Measurements from ENCODE around the gene AEBP1.

AEBP1 gene

DNA sequence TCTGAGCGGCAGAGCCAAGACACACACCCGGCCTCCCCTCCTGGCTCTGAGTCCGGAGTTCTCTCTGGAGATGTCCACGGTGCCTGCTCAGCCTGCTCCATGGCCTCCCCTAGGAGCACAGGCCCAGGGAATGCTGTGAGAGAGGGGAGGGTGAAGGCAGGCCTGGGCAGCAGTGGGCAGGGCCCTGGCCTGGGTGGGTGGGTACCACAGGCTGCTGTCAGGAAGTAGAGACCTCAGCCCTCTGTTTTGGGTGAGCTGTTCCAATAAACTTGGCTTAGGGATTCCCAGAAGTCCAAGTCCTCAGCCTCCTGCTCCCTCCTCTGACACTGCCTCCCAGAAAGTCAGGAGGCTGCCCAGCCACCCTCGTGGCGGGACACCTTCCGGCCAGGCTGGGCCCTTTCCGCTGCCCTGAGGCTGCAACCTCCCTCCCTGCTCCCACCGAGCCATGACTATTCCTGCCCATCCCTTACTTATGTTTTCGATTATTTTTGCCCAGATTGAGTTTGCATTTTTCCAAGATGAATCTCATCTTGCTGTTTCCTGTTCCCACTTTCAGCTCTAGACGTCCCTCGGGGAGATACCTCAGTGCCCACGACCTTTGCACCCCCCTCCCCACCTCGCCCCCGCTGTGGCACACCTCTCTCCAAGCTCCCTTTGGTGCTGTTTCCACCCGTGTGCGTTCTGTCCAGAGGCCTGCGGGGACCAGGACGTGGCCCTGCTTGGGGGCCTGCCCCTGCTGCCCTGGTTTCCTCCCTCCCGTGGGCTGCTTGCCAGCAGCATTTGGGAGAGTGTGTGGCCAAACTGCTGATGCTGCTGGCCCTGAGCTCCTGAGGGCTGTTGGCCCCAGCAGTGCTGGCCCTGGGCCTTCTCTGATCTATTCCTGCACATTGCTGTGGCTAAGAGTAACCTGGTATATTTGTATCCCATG, 16.0 kb upstream of the AEBP1 start:
- DNase-seq: no peak

- DNase-seq: no peak
These were observed 11.0 kb upstream of the AEBP1 start for GRCh38 chr7:44093102-44093641.

DNA sequence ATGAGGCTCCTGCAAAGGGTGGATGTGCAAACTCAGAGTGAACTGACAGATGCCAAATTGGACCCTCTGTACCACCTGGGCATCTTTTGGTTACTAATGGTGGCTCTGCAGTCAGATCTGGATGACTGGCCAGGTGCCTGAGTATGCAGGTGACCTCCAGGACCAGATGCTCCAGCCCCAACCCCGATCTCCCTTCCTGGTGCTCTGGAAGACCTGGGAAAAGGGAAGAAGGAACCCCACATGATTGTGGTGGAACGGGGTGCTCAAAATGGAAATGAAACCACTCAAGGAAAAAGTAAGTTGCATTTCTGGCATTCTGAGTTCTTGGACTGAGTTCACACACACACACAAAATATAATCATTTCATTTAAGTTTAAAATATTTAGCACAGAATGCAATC, 9.8 kb upstream of the AEBP1 start:
- DNase-seq: peak; percentile 15

GRCh38 chr7:44094883-44095592, 9.1 kb upstream of the AEBP1 start:
- DNase-seq: no peak

DNA sequence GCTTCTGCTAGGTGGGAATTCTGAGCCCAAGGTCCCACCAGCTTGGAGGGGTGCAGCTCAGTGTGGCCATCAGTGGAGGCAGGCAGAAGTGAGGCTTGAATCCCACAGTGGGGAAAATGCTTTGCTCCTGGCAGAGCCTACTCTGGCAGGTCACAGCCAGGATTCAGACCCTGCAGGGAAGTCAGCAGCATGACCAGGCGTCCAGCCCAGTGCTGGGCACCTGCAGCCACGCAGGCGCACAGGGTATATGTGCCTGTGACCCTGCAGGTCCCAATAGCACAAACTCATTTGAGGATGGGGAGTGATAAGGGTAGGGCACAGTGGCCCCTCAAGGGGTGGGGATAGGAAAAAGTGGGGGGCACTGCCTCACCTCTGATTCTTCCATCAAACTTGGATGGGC, 8.4 kb upstream of the AEBP1 start:
- DNase-seq: no peak

DNA sequence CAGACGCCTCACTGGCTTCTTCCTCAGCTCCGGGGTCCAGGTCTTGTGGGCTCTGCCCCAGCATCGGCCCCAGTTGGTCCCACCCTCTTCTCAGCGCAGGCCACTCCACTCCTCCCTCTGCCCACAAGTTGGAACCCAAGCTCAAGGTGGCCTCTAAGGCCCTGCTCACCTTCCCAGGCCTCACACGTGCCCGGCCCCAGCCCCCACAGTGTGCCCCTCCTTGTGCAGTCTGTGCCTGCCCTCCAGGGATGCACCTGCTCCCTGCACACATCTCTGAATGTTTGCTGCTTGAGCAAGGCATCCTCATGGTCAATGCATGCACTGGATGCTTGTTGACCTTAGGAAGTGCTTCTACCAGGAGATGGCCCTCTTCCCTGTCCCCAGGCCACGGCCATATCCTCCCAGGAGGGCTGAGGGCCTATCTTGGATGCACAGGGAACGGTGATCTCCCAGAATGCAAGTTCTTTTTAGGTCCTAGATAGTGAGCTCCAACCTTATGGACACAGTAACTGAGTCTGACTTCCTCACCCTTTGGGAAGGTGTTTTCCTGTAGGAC, 7.7 kb upstream of the AEBP1 start:
- no peak for DNase-seq

- no peak for DNase-seq
These were observed 6.8 kb upstream of the AEBP1 start for GRCh38 chr7:44097064-44097932.

DNA sequence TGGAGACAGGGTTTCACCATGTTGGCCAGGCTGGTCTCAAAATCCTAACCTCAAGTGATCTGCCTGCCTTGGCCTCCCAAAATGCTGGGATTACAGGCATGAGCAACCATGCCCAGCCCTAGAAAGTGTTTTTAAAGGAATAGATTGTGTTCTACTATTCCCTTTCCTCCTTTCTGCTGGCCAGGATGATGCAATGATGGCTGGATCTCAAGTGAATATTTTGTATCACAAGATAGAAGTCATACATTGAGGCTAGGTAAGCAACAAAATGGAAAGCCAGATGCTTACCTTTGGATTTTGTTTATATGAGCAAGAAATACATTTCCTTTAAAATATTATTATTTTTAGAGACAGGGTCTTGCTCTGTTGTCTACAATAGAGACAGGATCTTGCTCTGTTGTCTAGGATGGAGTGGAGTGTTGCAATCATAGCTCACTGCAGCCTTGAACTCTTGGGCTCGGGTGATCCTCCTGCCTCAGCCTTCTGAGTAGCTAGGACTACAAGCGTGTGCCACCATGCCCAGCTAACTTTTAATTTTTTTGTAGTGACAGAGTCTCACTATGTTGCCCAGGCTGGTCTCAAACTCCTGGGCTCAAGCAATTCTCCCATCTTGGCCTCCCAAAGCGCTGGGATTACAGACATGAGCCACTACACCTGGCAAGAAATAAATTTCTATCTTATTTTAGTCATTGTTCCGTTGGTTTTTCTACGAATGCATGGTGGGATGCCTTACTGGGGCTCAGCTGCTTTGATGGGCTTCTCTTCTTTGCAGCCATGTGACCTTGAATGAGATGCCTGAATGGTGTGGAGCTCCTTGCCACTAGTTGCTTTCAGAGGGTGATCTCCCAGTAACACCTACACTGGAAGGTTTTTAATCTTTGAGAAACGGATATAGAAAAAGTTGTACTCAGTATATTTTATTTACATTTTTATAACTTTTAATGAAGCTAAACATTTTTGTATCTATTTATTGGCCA, 5.8 kb upstream of the AEBP1 start:
- DNase-seq: no peak

DNA sequence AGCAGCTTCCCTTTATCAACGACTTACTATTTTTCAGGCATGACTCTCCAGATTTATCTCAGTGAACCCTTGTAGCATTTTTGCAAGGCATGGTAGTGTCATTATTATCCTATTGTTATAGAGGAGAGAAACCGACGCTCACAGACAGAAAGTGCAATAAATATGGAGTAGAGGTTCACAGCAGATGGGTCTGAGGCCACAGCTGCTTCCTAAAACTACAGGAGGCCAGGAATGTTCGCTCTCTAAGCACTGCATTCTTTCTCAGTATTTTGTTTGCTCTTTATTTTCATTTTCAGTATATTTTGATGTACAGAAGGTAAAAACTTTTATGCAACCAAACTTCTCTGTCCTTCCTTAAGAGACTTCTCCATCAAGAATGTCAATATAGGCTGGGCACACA, 4.5 kb upstream of the AEBP1 start:
- no peak for DNase-seq

- no peak for DNase-seq
These were observed 3.5 kb upstream of the AEBP1 start for GRCh38 chr7:44100458-44101302.

DNA sequence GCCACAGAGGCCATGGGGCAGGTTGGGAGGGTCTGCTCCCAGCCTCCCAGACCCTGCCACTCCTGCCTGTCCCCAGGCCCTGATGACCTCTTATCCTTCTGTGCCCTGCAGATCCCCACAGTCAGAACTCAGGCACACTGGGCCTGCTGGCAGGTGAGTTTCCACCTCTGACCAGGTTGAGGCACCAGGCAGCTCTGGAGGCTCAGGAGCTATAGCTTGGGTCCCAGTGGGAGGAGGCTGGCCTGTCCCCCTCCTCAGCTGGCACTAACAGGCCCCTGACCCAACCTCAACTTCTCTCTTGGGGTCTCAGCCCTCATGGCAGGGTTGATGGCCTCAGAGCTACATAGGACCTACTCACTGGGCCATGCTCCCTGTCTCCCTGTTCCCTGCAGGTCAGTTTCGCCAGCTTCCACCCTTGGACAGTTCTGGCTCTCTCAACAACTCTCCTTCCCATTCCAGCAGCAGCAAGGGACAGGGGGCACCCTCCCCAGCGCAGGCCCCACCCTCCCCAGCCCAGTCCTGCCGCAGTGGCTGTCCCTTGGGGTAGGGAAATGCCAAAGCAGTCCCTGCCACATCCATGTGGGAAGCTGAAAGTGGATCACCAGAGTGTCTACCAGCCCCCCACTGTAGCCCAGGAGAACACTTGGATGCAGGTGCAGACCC, 2.7 kb upstream of the AEBP1 start:
- no peak for DNase-seq

- DNase-seq: no peak
These were observed 1.9 kb upstream of the AEBP1 start for GRCh38 chr7:44101966-44102845.

- DNase-seq: no peak
These were observed 1.1 kb upstream of the AEBP1 start for GRCh38 chr7:44102846-44103565.

DNA sequence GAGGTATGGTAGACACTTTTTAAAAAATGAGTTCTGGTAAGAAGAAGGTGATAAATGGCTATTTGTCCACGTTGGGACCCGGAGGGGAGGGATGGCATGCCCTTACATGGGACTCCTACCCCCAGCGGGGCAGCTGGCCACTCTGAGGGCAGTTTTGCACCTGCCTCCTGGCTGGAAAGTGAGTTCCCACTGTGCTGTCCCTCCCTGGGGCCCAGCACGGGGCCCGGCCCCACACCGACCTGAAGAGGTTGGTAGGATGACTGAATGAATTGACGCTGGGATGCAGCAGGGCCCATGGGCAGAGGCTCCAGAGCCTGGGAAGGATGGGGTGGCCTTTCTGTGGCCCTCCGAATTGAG, 601 bp upstream of the AEBP1 start:
- DNase-seq: no peak

GRCh38 chr7:44104860-44105771, 971 bp downstream of the AEBP1 start:
- DNase-seq: no peak

- DNase-seq: no peak
These were observed 1.7 kb downstream of the AEBP1 start for GRCh38 chr7:44105832-44106231.

Data from inflammatory macrophage treated with lipopolysaccharide for 4 hours (primary cell).